ENCODE data around the gene DMD.

GRCh38 chrX:32749070-32749469 is 462.3 kb downstream of the DMD start:
- TF ChIP-seq CTCF (IDR thresholded peaks at IDR 0.05) (no peak), EZH2phosphoT487 (IDR thresholded peaks at IDR 0.05) (no peak)

Measured in neural progenitor cell (in vitro differentiated cells).